ENCODE results near the gene EIF3F. TPM values are rescaled to one million over a fixed set of nuclear protein-coding genes. Genes with fewer than 3 reads are reported as not detected.

EIF3F gene
- total RNA-seq, 3 donors from 2014 or later (not counting 1 experiment from before 2014, with no cell fraction given): 232 to 250 (median 247) TPM

GRCh38 chr11:8011981-8012444 lies 24.9 kb downstream of the EIF3F start:
- intact Hi-C loops (cut with micrococcal nuclease): no loop called here
- TF ChIP-seq CTCF (IDR thresholded peaks at IDR 0.05): no peak
- no peak for DNase-seq
- H3K4me1 Mint-ChIP-seq: no peaks in the 10 kb centered on the region
- no peak for ATAC-seq
- H3K36me3 ChIP-seq (ENCODE audit: control insufficient read depth, insufficient read depth, low read length): no peaks in the 10 kb centered on the region
- 63% methylated on average over 3 of the region's 4 CpGs for WGBS (ENCODE audit: insufficient coverage)
- H3K27ac Mint-ChIP-seq: no peak overlapping the region
- no peaks in the 10 kb centered on the region for H3K9me3 ChIP-seq (ENCODE audit: control insufficient read depth, insufficient read depth, low read length)
- no peak overlapping the region for H3K4me3 ChIP-seq (ENCODE audit: low read length)
- H3K27ac ChIP-seq (ENCODE audit: low read length): no peak overlapping the region
- H3K36me3 Mint-ChIP-seq: no peaks in the 10 kb centered on the region
- no peaks in the 10 kb centered on the region for H3K4me1 ChIP-seq (ENCODE audit: control insufficient read depth, insufficient read depth, low read length)
- H3K27me3 ChIP-seq (ENCODE audit: control insufficient read depth, insufficient read depth, low read length): peaks cover 2% of the 10 kb centered on the region
- H3K27me3 Mint-ChIP-seq (ENCODE audit: low read depth in 2 of 2): peaks cover 17% of the 10 kb centered on the region in 2 donors
- no peak overlapping the region for H3K4me3 Mint-ChIP-seq
- no peaks in the 10 kb centered on the region for H3K9me3 Mint-ChIP-seq

DNA sequence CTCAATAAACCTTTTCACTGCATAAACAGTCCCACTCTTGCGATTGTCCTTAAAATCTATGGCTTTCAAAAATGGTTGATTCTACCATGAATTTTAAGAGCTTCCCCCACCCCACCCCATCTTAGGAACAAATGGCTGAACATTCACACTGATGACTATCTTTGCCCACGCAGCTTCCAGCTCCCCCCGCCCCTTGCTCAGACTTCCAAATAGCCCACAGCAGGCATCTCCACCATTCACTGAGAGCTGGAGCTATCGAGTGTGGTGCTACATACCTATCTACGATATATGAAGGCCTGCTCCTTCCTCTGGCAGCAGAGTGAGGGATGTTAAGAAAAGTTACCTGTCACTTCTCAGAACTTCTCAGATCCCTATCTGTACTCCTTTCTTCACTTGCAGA lies 26.7 kb downstream of the EIF3F start:
- peaks cover 28 to 34% of the 10 kb centered on the region in 2 donors for H3K27me3 Mint-ChIP-seq (ENCODE audit: low read depth in 2 of 2)
- no peak overlapping the region for H3K4me3 Mint-ChIP-seq
- H3K4me1 ChIP-seq (ENCODE audit: control insufficient read depth, insufficient read depth, low read length): peaks cover 5% of the 10 kb centered on the region
- H3K27ac ChIP-seq (ENCODE audit: low read length): no peak overlapping the region
- no peaks in the 10 kb centered on the region for H3K9me3 Mint-ChIP-seq
- 90% methylated on average over 4 of the region's 5 CpGs for WGBS (ENCODE audit: insufficient coverage)
- H3K9me3 ChIP-seq (ENCODE audit: control insufficient read depth, insufficient read depth, low read length): no peaks in the 10 kb centered on the region
- intact Hi-C loops (cut with micrococcal nuclease): no loop called here
- H3K27ac Mint-ChIP-seq: no peak overlapping the region
- H3K4me1 Mint-ChIP-seq: peaks cover 0 to 6% of the 10 kb centered on the region in 2 donors
- no peak overlapping the region for H3K4me3 ChIP-seq (ENCODE audit: low read length)
- H3K36me3 ChIP-seq (ENCODE audit: control insufficient read depth, insufficient read depth, low read length): no peaks in the 10 kb centered on the region
- peaks cover 13% of the 10 kb centered on the region for H3K27me3 ChIP-seq (ENCODE audit: control insufficient read depth, insufficient read depth, low read length)
- ATAC-seq: no peak
- TF ChIP-seq CTCF (IDR thresholded peaks at IDR 0.05): no peak
- DNase-seq: no peak
- H3K36me3 Mint-ChIP-seq: no peaks in the 10 kb centered on the region

GRCh38 chr11:8015753-8016239 lies 28.7 kb downstream of the EIF3F start:
- H3K36me3 ChIP-seq (ENCODE audit: control insufficient read depth, insufficient read depth, low read length): no peaks in the 10 kb centered on the region
- WGBS (ENCODE audit: insufficient coverage): 78% methylated on average over 4 of the region's 4 CpGs
- peaks cover 13% of the 10 kb centered on the region for H3K4me1 ChIP-seq (ENCODE audit: control insufficient read depth, insufficient read depth, low read length)
- no peaks in the 10 kb centered on the region for H3K9me3 Mint-ChIP-seq
- no peak for TF ChIP-seq CTCF (IDR thresholded peaks at IDR 0.05)
- H3K9me3 ChIP-seq (ENCODE audit: control insufficient read depth, insufficient read depth, low read length): no peaks in the 10 kb centered on the region
- peaks cover 32 to 43% of the 10 kb centered on the region in 2 donors for H3K27me3 Mint-ChIP-seq (ENCODE audit: low read depth in 2 of 2)
- H3K4me3 Mint-ChIP-seq: no peak overlapping the region
- no peak overlapping the region for H3K27ac ChIP-seq (ENCODE audit: low read length)
- H3K4me1 Mint-ChIP-seq: peaks cover 8 to 15% of the 10 kb centered on the region in 2 donors
- ATAC-seq (no peak), DNase-seq (no peak)
- no peaks in the 10 kb centered on the region for H3K36me3 Mint-ChIP-seq
- intact Hi-C loops (cut with micrococcal nuclease): no loop called here
- no peak overlapping the region for H3K4me3 ChIP-seq (ENCODE audit: low read length)
- H3K27ac Mint-ChIP-seq: no peak overlapping the region
- peaks cover 20% of the 10 kb centered on the region for H3K27me3 ChIP-seq (ENCODE audit: control insufficient read depth, insufficient read depth, low read length)

DNA sequence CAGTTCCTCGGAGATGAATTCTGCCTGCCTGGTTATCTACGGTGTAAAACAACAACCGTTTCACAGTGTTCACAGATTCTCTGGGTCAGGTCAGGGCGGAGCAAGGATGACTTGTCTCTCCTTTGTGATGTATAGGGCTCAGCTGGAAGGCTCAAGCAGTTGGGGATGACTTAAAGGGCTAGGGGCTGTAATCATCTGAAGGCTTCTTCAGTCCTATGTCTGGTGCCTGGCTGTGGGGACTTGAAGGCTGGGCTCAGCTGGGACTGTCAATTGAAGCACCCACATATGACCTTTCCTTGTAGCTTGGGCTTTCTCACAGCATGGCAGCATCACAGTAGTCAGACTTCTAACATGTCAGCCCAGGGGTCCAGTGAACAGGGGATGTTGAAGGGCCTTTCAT lies 29.3 kb downstream of the EIF3F start:
- Histone ChIP-seq H3K27ac (ENCODE audit: low read length) (no peak overlapping the region), H3K4me1 (ENCODE audit: control insufficient read depth, insufficient read depth, low read length) (peaks cover 13% of the 10 kb centered on the region), H3K27me3 (ENCODE audit: control insufficient read depth, insufficient read depth, low read length) (peaks cover 20% of the 10 kb centered on the region), H3K36me3 (ENCODE audit: control insufficient read depth, insufficient read depth, low read length) (no peaks in the 10 kb centered on the region), H3K9me3 (ENCODE audit: control insufficient read depth, insufficient read depth, low read length) (no peaks in the 10 kb centered on the region), H3K4me3 (ENCODE audit: low read length) (no peak overlapping the region)
- H3K27me3 Mint-ChIP-seq (ENCODE audit: low read depth in 2 of 2): peaks cover 32 to 45% of the 10 kb centered on the region in 2 donors
- TF ChIP-seq CTCF (IDR thresholded peaks at IDR 0.05): no peak
- no peak for ATAC-seq
- no peak overlapping the region for H3K4me3 Mint-ChIP-seq
- H3K27ac Mint-ChIP-seq: no peak overlapping the region
- no peaks in the 10 kb centered on the region for H3K36me3 Mint-ChIP-seq
- peaks cover 8 to 15% of the 10 kb centered on the region in 2 donors for H3K4me1 Mint-ChIP-seq
- WGBS (ENCODE audit: insufficient coverage): 42% methylated on average over 4 of the region's 4 CpGs
- intact Hi-C loops (cut with micrococcal nuclease): no loop called here
- no peaks in the 10 kb centered on the region for H3K9me3 Mint-ChIP-seq
- no peak for DNase-seq

Data from natural killer cell (primary cell).